Uterus (tissue), 2 donors: ENCODE measurements around the gene PPP2R1B.

ENCODE experiments used
- CTCF ChIP-seq, 4 experiments: fragments of 200-600 bp in 2 of 4; fragments of 450-650 bp in 2 of 4; sonication (generic) in 2 of 4; IDR thresholded peaks; one replicate each; pipeline ENCODE4 v1.5.1; 2016 to 2019; ENCODE audit warnings: antibody characterized with exemption in 4 of 4, mild to moderate bottlenecking in 2 of 4, moderate library complexity in 1 of 4
- POLR2A ChIP-seq, 2 donors: fragments of 450-650 bp; IDR thresholded peaks; one replicate each; pipeline ENCODE4 v1.6.1; 2016; ENCODE audit warnings: antibody characterized with exemption in 2 of 2, mild to moderate bottlenecking in 1 of 2, moderate library complexity in 1 of 2

GRCh38 chr11:111741751-111742150 is 24.4 kb downstream of the PPP2R1B start:
- TF ChIP-seq CTCF (IDR thresholded peaks at IDR 0.05) (no peak), POLR2A (IDR thresholded peaks at IDR 0.05) (no peak)
